GM06990 (cell line): ENCODE measurements around the gene AVPR2.

ENCODE experiments used
- DNase-seq: peaks from one replicate; pipeline ENCODE4 v3.0.0-alpha.2; 2011; ENCODE audit not compliant: insufficient read length; ENCODE audit errors: extremely low read depth
- H3K27me3 ChIP-seq: replicated peaks from 2 replicates; pipeline ENCODE4 v1.6.0; 2011; ENCODE audit warnings: low read length; ENCODE audit not compliant: control insufficient read depth, insufficient read depth
- H3K36me3 ChIP-seq: 2 replicates; pipeline ENCODE4 v1.5.1; 2011; ENCODE audit warnings: low read length; ENCODE audit not compliant: control insufficient read depth, insufficient read depth
- H3K4me3 ChIP-seq: replicated peaks from 2 replicates; pipeline ENCODE4 v1.5.1; 2011; ENCODE audit warnings: low read depth, mild to moderate bottlenecking, control low read depth, low read length
- CTCF ChIP-seq: IDR thresholded peaks from 2 replicates; pipeline ENCODE4 v1.5.1; 2011; ENCODE audit warnings: low read length, control low read depth, mild to moderate bottlenecking, inconsistent platforms; ENCODE audit not compliant: insufficient read depth, poor library complexity, severe bottlenecking

The AVPR2 gene

GRCh38 chrX:153881281-153881680 lies 23.2 kb upstream of the AVPR2 start:
- TF ChIP-seq CTCF = no peak
- no peaks in the 10 kb centered on the region for H3K36me3 ChIP-seq
- peaks cover 4% of the 10 kb centered on the region; the same call in 1 of the 2 replicates for H3K27me3 ChIP-seq
- no peak overlapping the region for H3K4me3 ChIP-seq
- no peak for DNase-seq

GRCh38 chrX:153882086-153882498 lies 22.4 kb upstream of the AVPR2 start:
- no peak for TF ChIP-seq CTCF
- Histone ChIP-seq H3K27me3 (peaks cover 4% of the 10 kb centered on the region; the same call in 1 of the 2 replicates), H3K36me3 (no peaks in the 10 kb centered on the region), H3K4me3 (no peak overlapping the region)
- no peak for DNase-seq

- Histone ChIP-seq H3K27me3 (peaks cover 4% of the 10 kb centered on the region; the same call in 1 of the 2 replicates), H3K36me3 (no peaks in the 10 kb centered on the region), H3K4me3 (no peak overlapping the region)
- no peak for DNase-seq
- no peak for TF ChIP-seq CTCF
These were observed 21.9 kb upstream of the AVPR2 start for GRCh38 chrX:153882557-153882956.

- TF ChIP-seq CTCF = no peak
- Histone ChIP-seq H3K27me3 (peaks cover 4% of the 10 kb centered on the region; the same call in 1 of the 2 replicates), H3K4me3 (no peak overlapping the region), H3K36me3 (no peaks in the 10 kb centered on the region)
- no peak for DNase-seq
These were observed 21.2 kb upstream of the AVPR2 start for GRCh38 chrX:153883163-153883843.

- TF ChIP-seq CTCF = no peak
- Histone ChIP-seq H3K27me3 (peaks cover 4% of the 10 kb centered on the region; the same call in 1 of the 2 replicates), H3K4me3 (no peak overlapping the region), H3K36me3 (no peaks in the 10 kb centered on the region)
- no peak for DNase-seq
These were observed 20.3 kb upstream of the AVPR2 start for GRCh38 chrX:153884136-153884535.
